GM19035 (cell line): ENCODE measurements around the gene CCDC182.

Experiments used
- ATAC-seq: cut with Tn5 transposase; IDR thresholded peaks from one replicate; pipeline ENCODE4 v1.9.1; 2021; ENCODE audit not compliant: unreplicated experiment

CCDC182 gene

GRCh38 chr17:57730026-57730701 is 14.9 kb downstream of the CCDC182 start:
- no peak for ATAC-seq

DNA sequence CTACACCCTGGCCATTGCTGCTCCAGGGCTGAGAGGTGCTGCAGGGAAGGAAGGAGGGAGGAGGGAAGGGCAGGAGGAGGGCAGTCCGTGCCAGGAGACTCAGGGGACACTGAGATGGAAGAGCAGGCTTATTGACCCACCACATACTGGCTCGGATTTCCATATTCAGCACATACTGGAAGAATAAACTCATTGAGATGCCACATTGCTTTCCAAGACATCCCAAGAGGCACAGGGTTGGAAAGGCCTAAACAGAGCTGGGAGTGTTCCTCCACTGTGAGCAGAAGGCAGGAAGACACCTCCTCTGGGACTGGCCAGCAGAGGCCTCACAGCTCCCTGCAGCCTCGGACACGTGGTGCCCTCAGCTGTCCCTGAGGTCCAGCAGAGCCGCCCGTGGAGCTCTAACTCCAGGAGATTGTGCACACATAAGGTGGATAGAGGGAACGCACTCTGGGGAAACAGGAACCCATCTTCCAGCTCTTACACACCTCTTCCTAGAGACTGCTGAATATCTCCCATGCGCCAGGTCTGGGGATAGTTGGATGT is 17.4 kb downstream of the CCDC182 start:
- no peak for ATAC-seq

DNA sequence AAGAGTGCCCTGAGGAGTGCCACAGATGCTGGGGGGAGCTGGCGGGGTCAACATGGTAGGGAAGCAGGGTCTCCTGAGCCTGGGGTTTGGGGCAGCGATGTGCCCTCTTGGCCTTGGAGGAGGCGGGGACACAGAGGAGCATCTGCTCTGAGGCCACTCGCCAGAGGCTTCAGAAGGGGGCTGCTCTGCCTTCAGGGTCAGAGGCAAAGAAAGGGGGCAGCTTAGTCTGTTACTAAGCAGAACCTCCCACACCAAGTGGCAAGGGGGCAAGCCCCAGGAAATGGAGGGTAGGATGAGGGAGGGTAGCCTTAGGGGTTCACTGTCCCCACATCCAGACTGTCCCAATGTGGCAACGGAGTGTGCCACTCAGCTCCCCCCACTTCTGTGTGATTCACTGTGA is 18.3 kb downstream of the CCDC182 start:
- no peak for ATAC-seq

GRCh38 chr17:57726213-57726790 is 18.8 kb downstream of the CCDC182 start:
- ATAC-seq: no peak

- no peak for ATAC-seq
These were observed 20.4 kb downstream of the CCDC182 start for GRCh38 chr17:57724729-57725125.

DNA sequence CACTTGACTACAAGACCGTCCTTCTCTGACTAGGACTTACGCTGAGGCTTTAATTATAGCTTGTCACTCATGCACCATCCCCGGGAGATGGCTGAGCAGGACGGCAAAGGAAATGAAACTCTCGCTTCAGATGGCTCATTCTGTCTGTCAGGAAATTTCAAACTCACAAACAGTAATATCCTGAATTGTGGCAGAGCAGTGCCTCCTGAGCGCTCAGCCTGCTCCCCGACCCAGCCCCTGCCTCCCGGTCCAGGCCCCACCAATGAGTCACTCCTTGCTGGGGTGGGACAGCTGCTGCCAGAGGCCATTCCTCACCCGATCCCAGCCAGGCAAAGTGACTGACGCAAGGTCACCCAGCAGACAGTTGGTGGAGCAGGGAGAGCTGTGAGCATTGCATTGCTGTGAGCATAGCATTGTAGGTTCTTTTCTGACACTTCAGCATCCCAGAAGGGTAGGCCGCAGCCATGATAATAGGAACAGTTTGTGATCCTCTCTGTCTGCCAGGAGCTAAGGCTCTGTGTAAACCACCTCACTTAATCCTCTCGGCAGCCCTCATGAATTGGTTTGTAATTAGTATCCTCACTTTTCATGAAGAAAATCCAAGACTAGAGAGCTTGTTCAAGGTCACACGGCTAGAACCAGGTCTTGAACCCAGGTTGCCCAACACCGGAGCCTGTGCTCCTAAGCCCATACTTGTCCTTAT is 20.9 kb downstream of the CCDC182 start:
- no peak for ATAC-seq

- no peak for ATAC-seq
These were observed 21.6 kb downstream of the CCDC182 start for GRCh38 chr17:57723427-57724025.

DNA sequence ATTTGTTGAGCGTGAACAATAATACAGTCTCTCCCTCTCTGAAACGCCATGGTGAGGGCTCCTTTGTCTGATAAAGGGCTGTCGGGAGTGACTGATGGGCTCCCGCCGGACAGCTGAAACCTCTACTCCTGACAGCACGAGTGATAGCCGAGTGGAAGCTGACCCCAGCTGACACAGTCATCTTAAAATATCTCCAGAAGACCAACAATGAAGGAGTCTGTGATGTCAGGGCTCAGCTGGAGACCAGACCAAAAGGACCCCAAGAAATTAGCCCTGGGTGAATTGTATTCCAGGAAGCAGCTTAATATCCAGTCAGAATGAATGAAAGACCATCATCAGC is 22.4 kb downstream of the CCDC182 start:
- no peak for ATAC-seq

- no peak for ATAC-seq
These were observed 23.0 kb downstream of the CCDC182 start for GRCh38 chr17:57721967-57722703.

GRCh38 chr17:57720386-57721035 is 24.6 kb downstream of the CCDC182 start:
- ATAC-seq: no peak

GRCh38 chr17:57718878-57719277 is 26.2 kb downstream of the CCDC182 start:
- ATAC-seq: no peak

DNA sequence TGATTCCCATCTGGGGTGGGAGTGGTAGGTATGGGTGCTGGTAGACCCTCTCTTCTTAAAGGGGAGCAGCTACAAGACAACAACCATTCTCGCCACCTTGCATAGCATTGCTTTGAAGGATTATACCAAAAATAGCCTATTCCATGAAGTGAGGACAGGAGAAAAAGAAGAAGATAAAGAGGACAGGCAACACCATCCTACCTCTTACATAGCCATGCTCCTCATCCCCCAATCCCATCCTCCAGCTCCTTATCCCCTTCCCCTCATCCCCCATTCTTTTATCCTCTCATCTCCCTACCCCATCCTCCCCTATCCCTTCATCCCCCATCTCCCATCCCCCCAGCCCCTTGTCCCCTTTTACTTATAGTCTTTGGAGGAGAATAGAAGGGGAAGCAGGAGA is 29.1 kb downstream of the CCDC182 start:
- ATAC-seq: no peak

GRCh38 chr17:57714665-57715180 is 30.4 kb downstream of the CCDC182 start:
- ATAC-seq: no peak

- no peak for ATAC-seq
These were observed 32.0 kb downstream of the CCDC182 start for GRCh38 chr17:57713140-57713539.

GRCh38 chr17:57708410-57708809 is 36.7 kb downstream of the CCDC182 start:
- no peak for ATAC-seq

- ATAC-seq: no peak
These were observed 37.2 kb downstream of the CCDC182 start for GRCh38 chr17:57707892-57708291.

DNA sequence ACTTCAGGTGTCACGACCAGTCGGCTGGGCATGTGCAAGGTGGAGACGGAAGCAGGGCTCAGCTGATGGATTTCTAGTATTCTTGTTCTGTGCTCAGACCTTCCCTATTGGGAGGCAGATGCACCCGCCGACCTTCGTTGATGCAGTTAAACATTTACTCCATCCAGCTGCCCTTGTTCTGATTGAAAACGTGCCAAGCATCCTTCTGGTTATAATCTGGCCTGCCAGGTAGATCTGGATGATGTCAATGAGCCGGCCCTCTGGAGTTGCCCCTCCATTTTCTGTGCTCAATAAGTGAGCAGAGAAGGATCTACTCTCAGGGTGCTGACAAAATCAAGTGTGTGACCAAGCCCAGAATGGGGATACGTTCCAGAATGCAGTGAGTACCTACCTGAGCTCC is 38.3 kb downstream of the CCDC182 start:
- no peak for ATAC-seq

- no peak for ATAC-seq
These were observed 39.0 kb downstream of the CCDC182 start for GRCh38 chr17:57705921-57706695.

DNA sequence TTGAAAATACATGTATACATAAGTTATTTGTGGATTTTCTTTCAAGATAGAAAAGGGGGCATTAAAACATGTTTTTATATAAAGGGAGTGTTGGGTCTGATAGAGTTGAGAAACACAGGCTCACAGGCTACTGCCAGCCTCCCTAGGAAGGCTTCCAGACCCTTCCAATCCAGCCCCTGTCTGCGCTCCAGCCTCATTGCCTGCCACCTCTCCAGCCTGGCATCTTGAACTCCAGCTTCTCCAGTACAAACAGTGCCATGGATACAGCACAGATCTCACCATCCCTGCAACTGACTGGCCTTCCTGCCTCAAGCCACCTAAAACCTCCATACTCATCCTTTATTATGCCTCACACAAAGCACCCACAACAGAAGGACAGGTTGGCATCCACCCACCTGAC is 40.7 kb downstream of the CCDC182 start:
- ATAC-seq: no peak

GRCh38 chr17:57703273-57703672 is 41.8 kb downstream of the CCDC182 start:
- ATAC-seq: no peak
